Osteocyte (in vitro differentiated cells): ENCODE data around the gene PIK3CD. TPM values are rescaled to one million over a fixed set of nuclear protein-coding genes. Genes with fewer than 3 reads are reported as not detected.

Experiments
- DNase-seq: peaks from one replicate; pipeline ENCODE4 v3.0.0; 2021; ENCODE audit warnings: mixed read lengths; ENCODE audit not compliant: unreplicated experiment; ENCODE audit errors: extremely low spot score
- H3K27ac Mint-ChIP-seq: one replicate; pipeline ENCODE4 v1.8.0; 2021; ENCODE audit warnings: mild to moderate bottlenecking, mixed read lengths; ENCODE audit not compliant: unreplicated experiment
- H3K27me3 Mint-ChIP-seq: one replicate; pipeline ENCODE4 v1.8.0; 2021; ENCODE audit warnings: mixed read lengths; ENCODE audit not compliant: unreplicated experiment
- H3K36me3 Mint-ChIP-seq: one replicate; pipeline ENCODE4 v1.8.0; 2021; ENCODE audit warnings: mixed read lengths; ENCODE audit not compliant: unreplicated experiment
- H3K4me1 Mint-ChIP-seq: one replicate; pipeline ENCODE4 v1.8.0; 2021; ENCODE audit warnings: mixed read lengths; ENCODE audit not compliant: unreplicated experiment
- H3K4me3 Mint-ChIP-seq: one replicate; pipeline ENCODE4 v1.8.0; 2021; ENCODE audit warnings: mild to moderate bottlenecking, moderate library complexity, mixed read lengths; ENCODE audit not compliant: unreplicated experiment
- H3K9me3 Mint-ChIP-seq: one replicate; pipeline ENCODE4 v1.8.0; 2021; ENCODE audit warnings: mixed read lengths; ENCODE audit not compliant: unreplicated experiment
- total RNA-seq: library from RNA; stranded (reverse); gene quantifications from 2 replicates; pipeline ENCODE4 v1.2.1, GENCODE V29; 2021
- TF ChIP-seq, protein P1 (sequence below): fragments of 200-600 bp; sonication (generic); IDR thresholded peaks from 2 replicates; pipeline ENCODE4 v1.5.0; 2021; ENCODE audit warnings: antibody characterized with exemption, mild to moderate bottlenecking, moderate library complexity

PIK3CD gene
- total RNA-seq, 1 donor from 2014 or later: 14.6 TPM

DNA sequence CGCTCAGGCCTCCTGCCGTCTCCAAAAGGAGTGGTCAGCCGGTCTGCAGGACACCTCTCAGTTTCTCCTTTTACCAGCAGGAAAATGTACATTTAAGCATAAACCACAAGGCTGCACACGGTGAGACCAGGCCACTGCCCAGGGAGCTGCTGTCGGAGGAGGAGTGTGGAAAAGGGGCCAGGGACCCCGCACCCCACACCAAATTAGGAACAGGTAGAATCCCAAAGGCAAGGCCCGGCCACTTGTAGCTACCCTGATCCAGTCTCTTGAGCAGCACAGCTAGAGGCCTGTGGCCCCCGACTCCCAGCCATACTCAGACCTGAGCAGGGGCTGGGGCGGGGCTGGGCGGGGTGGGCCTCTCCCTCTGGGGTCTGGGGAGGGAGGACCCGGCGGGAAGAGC lies 78.0 kb downstream of the PIK3CD start:
- H3K36me3 Mint-ChIP-seq: peaks cover 54% of the 10 kb centered on the region

DNA sequence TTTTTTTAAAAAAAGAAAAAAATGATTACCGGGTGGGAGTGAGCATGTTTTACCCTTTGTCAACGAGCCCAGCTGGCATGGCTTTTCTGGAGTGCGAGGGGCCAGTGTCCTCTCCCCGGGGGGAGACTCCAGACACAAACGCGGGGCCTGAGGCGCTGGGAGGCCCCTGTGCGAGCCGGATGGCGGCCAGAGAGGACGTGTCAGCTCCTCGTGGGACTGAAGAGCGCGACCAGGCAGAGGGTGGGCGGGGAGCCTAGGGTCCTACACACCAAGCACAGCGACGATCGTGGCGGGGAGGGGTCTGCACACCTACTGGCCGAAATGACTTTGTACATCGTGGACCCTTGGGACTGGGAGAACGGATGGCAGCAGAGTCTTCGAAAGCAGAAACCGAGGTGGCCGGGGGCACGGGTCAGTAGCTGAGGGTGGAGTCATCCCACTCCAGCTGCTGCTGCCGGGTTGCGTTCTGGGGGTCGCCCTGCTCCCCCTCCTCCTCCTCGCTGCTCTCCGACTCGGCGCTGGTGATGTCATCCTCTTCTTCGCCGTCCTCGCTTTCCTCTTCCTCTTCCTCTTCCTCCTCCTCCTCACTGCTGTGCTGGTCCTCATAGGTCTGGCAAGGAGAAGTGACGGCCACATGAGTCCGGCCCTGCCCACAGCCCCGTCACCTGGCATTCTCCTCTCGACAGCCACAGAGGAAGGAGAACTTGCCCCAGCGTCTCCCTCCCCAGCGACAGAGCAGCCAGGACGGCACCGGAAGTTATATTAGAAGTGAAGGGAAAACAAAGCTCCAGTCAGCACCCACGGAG lies 78.8 kb downstream of the PIK3CD start:
- H3K4me1 Mint-ChIP-seq: no peaks in the 10 kb centered on the region
- peaks cover 57% of the 10 kb centered on the region for H3K36me3 Mint-ChIP-seq
- TF ChIP-seq, protein P1, sequence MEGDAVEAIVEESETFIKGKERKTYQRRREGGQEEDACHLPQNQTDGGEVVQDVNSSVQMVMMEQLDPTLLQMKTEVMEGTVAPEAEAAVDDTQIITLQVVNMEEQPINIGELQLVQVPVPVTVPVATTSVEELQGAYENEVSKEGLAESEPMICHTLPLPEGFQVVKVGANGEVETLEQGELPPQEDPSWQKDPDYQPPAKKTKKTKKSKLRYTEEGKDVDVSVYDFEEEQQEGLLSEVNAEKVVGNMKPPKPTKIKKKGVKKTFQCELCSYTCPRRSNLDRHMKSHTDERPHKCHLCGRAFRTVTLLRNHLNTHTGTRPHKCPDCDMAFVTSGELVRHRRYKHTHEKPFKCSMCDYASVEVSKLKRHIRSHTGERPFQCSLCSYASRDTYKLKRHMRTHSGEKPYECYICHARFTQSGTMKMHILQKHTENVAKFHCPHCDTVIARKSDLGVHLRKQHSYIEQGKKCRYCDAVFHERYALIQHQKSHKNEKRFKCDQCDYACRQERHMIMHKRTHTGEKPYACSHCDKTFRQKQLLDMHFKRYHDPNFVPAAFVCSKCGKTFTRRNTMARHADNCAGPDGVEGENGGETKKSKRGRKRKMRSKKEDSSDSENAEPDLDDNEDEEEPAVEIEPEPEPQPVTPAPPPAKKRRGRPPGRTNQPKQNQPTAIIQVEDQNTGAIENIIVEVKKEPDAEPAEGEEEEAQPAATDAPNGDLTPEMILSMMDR: no peak
- H3K9me3 Mint-ChIP-seq: no peaks in the 10 kb centered on the region
- no peak for DNase-seq
- H3K27ac Mint-ChIP-seq: no peak overlapping the region
- H3K27me3 Mint-ChIP-seq: no peaks in the 10 kb centered on the region
- H3K4me3 Mint-ChIP-seq: no peak overlapping the region

More for the DNA sequence above, 78.0 kb downstream of the PIK3CD start:
- Mint-ChIP-seq H3K4me1 (no peaks in the 10 kb centered on the region), H3K27me3 (no peaks in the 10 kb centered on the region), H3K4me3 (no peak overlapping the region), H3K9me3 (no peaks in the 10 kb centered on the region), H3K27ac (no peak overlapping the region)
- TF ChIP-seq, protein P1: no peak
- no peak for DNase-seq

DNA sequence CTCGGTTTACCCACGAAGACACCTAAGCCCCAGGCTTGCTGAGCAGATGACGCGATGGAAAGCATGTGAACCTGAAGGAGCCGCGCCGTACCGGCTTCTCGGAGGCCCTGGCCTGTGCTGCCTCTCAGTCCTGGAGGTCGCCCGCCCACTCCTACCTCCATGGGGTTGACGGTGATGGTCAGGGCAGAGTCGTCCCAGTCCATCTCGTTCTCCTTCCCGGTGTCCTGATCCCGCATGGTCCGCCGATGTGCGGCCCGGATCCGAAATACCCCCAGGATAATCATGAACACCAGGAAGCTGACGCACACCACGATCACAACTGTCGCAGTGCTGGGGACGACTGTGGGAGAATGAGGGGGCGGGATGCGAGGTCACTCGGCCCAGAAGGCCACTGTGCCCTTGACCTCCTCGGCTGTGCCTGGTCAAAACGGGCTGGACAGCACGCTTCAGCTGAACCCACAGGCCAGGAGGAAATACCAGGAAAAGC lies 79.6 kb downstream of the PIK3CD start:
- no peak overlapping the region for H3K4me3 Mint-ChIP-seq
- H3K27ac Mint-ChIP-seq: no peak overlapping the region
- DNase-seq: no peak
- H3K27me3 Mint-ChIP-seq: no peaks in the 10 kb centered on the region
- H3K36me3 Mint-ChIP-seq: peaks cover 60% of the 10 kb centered on the region
- no peaks in the 10 kb centered on the region for H3K9me3 Mint-ChIP-seq
- no peaks in the 10 kb centered on the region for H3K4me1 Mint-ChIP-seq
- TF ChIP-seq, protein P1: no peak

DNA sequence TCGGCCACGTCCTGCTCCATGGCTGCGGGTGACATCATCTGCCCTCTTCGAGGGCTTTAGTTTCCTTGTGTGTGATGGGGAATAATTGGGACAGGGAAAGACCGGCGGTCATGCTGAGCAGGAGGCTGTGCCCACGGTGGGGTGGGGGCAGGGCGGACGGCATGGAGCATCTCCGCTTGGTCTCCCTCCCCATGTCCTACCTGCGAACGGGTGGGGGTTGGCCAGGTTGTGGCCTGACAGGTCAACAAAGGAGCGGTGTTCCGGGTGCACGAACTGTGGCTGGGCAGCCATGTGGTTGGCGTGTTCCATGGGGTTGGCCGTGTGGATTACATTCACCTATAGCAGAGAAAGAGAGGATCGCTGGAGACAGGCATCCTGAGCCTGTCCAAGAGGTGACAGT lies 80.0 kb downstream of the PIK3CD start:
- DNase-seq: no peak
- Mint-ChIP-seq H3K9me3 (no peaks in the 10 kb centered on the region), H3K27ac (no peak overlapping the region), H3K4me1 (no peaks in the 10 kb centered on the region), H3K27me3 (no peaks in the 10 kb centered on the region), H3K36me3 (peaks cover 60% of the 10 kb centered on the region), H3K4me3 (no peak overlapping the region)
- TF ChIP-seq, protein P1: no peak

DNA sequence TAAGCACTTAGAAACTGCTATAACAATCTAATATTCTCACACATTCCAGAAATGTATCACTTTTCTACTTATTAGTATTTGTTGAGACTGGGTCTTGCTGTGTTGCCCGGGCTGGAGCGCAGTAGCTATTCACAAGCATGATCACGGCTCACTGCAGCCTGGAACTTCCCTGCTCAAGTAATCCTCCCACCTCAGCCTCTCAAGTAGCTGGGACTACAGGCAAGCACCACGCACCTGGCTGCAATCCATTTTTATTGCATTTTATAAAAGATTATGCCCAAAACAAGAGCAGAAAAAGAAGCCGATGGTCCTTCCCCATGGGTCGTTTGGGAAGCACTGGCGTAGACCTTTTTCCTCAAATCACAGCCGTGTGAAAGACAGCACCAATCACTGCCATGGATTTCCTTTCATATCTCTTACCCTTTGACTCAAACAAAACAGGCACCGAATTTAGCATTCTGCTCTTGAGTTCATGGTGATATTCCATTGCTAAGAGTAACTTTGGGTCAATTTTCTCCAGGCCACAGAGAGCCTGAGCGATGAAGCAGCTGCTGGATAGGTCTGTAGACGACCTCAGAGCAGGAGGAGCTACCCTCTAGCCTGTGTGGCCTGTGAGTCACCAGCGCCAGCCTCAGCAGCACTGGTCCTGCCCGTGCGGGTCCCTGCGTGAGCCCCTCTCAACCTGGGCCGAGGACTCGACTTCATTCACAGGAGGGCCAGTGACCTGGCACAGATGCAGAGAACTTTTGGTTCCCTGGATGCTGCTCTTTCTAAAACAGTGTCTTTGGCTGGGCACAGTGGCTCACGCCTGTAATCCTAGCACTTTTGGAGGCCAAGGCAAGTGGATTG lies 80.8 kb downstream of the PIK3CD start:
- no peaks in the 10 kb centered on the region for H3K27me3 Mint-ChIP-seq
- TF ChIP-seq, protein P1: no peak
- H3K4me1 Mint-ChIP-seq: no peaks in the 10 kb centered on the region
- no peak for DNase-seq
- H3K36me3 Mint-ChIP-seq: peaks cover 54% of the 10 kb centered on the region
- H3K4me3 Mint-ChIP-seq: no peak overlapping the region
- no peak overlapping the region for H3K27ac Mint-ChIP-seq
- no peaks in the 10 kb centered on the region for H3K9me3 Mint-ChIP-seq
